K562 (cell line): ENCODE data around the gene ZEB2. TPM values are rescaled to one million over a fixed set of nuclear protein-coding genes. Genes with fewer than 3 reads are reported as not detected.

Experiments used
- ATAC-seq: fragments of 200-7000 bp; cut with Tn5 transposase; 3 replicates; pipeline ENCODE4 v1.9.1; 2020; ENCODE audit warnings: moderate library complexity
- BruUV-seq: library from RNA; stranded (reverse); fragments of 400-500 nt; replicated peaks from 2 replicates; lab custom pipeline; 2021; lab: Mats Ljungman, UMichigan
- CTCF ChIA-PET: fragments of 300-600 bp; formaldehyde crosslinking; extraction: SDS; loops from one replicate; lab custom pipeline; 2021; ENCODE audit warnings: low intra/inter-chr PET ratio; lab: Yijun Ruan, JAX
- POLR2A ChIA-PET: fragments of 300-600, 350-650 bp; sonication (Branson Sonifier 250); formaldehyde crosslinking; extraction: SDS; loops from one replicate; lab custom pipeline; 2021; ENCODE audit warnings: antibody characterized with exemption, inconsistent platforms; lab: Yijun Ruan, JAX
- DNase-seq, 4 experiments: peaks; one replicate each; pipeline versions ENCODE4 v3.0.0 to v3.0.0-alpha.2; 2011 to 2018; ENCODE audit warnings: low spot score in 3 of 4, mixed read lengths in 3 of 4; ENCODE audit errors: extremely low read depth in 1 of 4
- FAIRE-seq: peaks from 2 replicates; lab custom pipeline; 2011; peaks lifted over from hg19 to GRCh38; lab: Jason Lieb, UNC
- H2AFZ ChIP-seq: 2 replicates; pipeline ENCODE4 v1.6.0; 2011; ENCODE audit warnings: low read depth, low read length, control low read depth, inconsistent platforms
- H3K27ac ChIP-seq: fragments of 200-600 bp; 3 replicates; pipeline ENCODE4 v1.8.0; 2011; ENCODE audit warnings: low read depth, mild to moderate bottlenecking, control low read depth, inconsistent platforms, low read length, moderate library complexity, mixed read lengths; ENCODE audit errors: extremely low read depth
- H3K27me3 ChIP-seq, 2 experiments: fragments of 300-600 bp in 1 of 2; 2 replicates in 1 of 2; 3 replicates in 1 of 2; pipeline versions ENCODE4 v1.6.0 to v1.8.0; 2011; ENCODE audit warnings: inconsistent platforms in 2 of 2, low read length in 2 of 2, mild to moderate bottlenecking in 1 of 2, mixed read lengths in 1 of 2, moderate library complexity in 1 of 2; ENCODE audit not compliant: control insufficient read depth in 2 of 2, insufficient read depth in 2 of 2
- H3K36me3 ChIP-seq: fragments of 300-600 bp; 3 replicates; pipeline ENCODE4 v1.8.0; 2011; ENCODE audit warnings: mild to moderate bottlenecking, low read length, inconsistent platforms; ENCODE audit not compliant: control insufficient read depth, insufficient read depth
- H3K4me1 ChIP-seq, 2 experiments: fragments of 200-600 bp in 1 of 2; replicated peaks in 1 of 2; 2 replicates in 1 of 2; 3 replicates in 1 of 2; pipeline versions ENCODE4 v1.5.1 to v1.8.0; 2011; ENCODE audit warnings: inconsistent platforms in 2 of 2, low read length in 2 of 2, mild to moderate bottlenecking in 1 of 2, mixed read lengths in 1 of 2, moderate library complexity in 1 of 2; ENCODE audit not compliant: control insufficient read depth in 2 of 2, insufficient read depth in 2 of 2
- H3K4me2 ChIP-seq: 2 replicates; pipeline ENCODE4 v1.6.1; 2011; ENCODE audit warnings: low read length, control low read depth, inconsistent platforms, mixed read lengths; ENCODE audit not compliant: insufficient read depth
- H3K4me3 ChIP-seq: fragments of 200-600 bp; sonication (generic), shearing (Covaris generic); 2 replicates; pipeline ENCODE4 v1.5.1; 2016; ENCODE audit warnings: control low read depth, inconsistent platforms
- H3K79me2 ChIP-seq: fragments of 200-600 bp; 3 replicates; pipeline ENCODE4 v1.8.0; 2011; ENCODE audit warnings: low read length, inconsistent platforms; ENCODE audit not compliant: control insufficient read depth, insufficient read depth
- H3K9ac ChIP-seq, 2 experiments: 2 replicates each; pipeline versions ENCODE4 v1.6.0 to v1.6.1; 2011; ENCODE audit warnings: low read depth in 2 of 2, low read length in 2 of 2, control low read depth in 1 of 2, inconsistent platforms in 1 of 2, mild to moderate bottlenecking in 1 of 2, mixed read lengths in 1 of 2; ENCODE audit not compliant: insufficient read depth in 1 of 2
- H3K9me1 ChIP-seq: one replicate; pipeline ENCODE4 v1.6.0; 2011; ENCODE audit warnings: inconsistent platforms, mild to moderate bottlenecking, low read length, moderate library complexity; ENCODE audit not compliant: control insufficient read depth, insufficient read depth
- H3K9me3 ChIP-seq: replicated peaks from 2 replicates; pipeline ENCODE4 v1.5.1; 2011; ENCODE audit warnings: low read depth, low read length, inconsistent platforms; ENCODE audit not compliant: control insufficient read depth, insufficient read depth
- H4K20me1 ChIP-seq: replicated peaks from 2 replicates; pipeline ENCODE4 v1.6.1; 2011; ENCODE audit warnings: low read length, inconsistent platforms, mixed read lengths; ENCODE audit not compliant: control insufficient read depth, insufficient read depth
- CEBPG ChIP-seq, 3 experiments: fragments of 200-800 bp in 1 of 3; sonication (Bioruptor generic) in 1 of 3; sonication (generic) in 1 of 3; formaldehyde crosslinking in 1 of 3; IDR thresholded peaks in 2 of 3; conservative IDR thresholded peaks in 1 of 3; 2 replicates each; pipeline versions ENCODE4 v1.6.1 to v1.8.0; 2016 to 2022; ENCODE audit warnings: missing compliant biosample characterization in 2 of 3, missing genetic modification characterization in 2 of 3, mild to moderate bottlenecking in 1 of 3, missing genetic modification reagents in 1 of 3
- FOXA3 ChIP-seq, 2 experiments: fragments of 450-650 bp in 1 of 2; sonication (generic) in 1 of 2; formaldehyde crosslinking; IDR thresholded peaks in 1 of 2; conservative IDR thresholded peaks in 1 of 2; 2 replicates each; pipeline versions ENCODE4 v1.4.0 to v1.8.0; 2020 to 2022; ENCODE audit warnings: mild to moderate bottlenecking in 2 of 2, missing genetic modification reagents in 1 of 2
- FOXJ2 ChIP-seq: fragments of 200-800 bp; sonication (Bioruptor generic); IDR thresholded peaks from 2 replicates; pipeline ENCODE4 v1.6.1; 2016; ENCODE audit warnings: missing genetic modification characterization, missing compliant biosample characterization
- NCOR1 ChIP-seq: fragments of 450-650 bp; IDR thresholded peaks from 2 replicates; pipeline ENCODE4 v1.6.1; 2016; ENCODE audit warnings: mild to moderate bottlenecking, moderate library complexity
- NR2C2 ChIP-seq, 2 experiments: fragments of 200-800 bp in 1 of 2; sonication (Bioruptor generic) in 1 of 2; sonication (generic) in 1 of 2; formaldehyde crosslinking in 1 of 2; IDR thresholded peaks; 2 replicates each; pipeline versions ENCODE4 v1.6.1 to v1.8.0; 2016 to 2022; ENCODE audit warnings: mild to moderate bottlenecking in 1 of 2, missing compliant biosample characterization in 1 of 2, missing genetic modification characterization in 1 of 2, missing genetic modification reagents in 1 of 2
- RFX1 ChIP-seq: fragments of 450-650 bp; IDR thresholded peaks from 2 replicates; pipeline ENCODE4 v1.6.1; 2016; ENCODE audit warnings: mild to moderate bottlenecking, moderate library complexity
- SNIP1 ChIP-seq: fragments of 450-650 bp; IDR thresholded peaks from 2 replicates; pipeline ENCODE4 v1.7.1; 2017; ENCODE audit warnings: low read depth, mild to moderate bottlenecking
- TEAD1 ChIP-seq, 2 experiments: fragments of 450-650 bp in 1 of 2; sonication (generic) in 1 of 2; formaldehyde crosslinking; IDR thresholded peaks; 2 replicates each; pipeline versions ENCODE4 v1.4.0 to v1.8.0; 2020 to 2022; ENCODE audit warnings: mild to moderate bottlenecking in 2 of 2, missing genetic modification reagents in 1 of 2
- VEZF1 ChIP-seq: fragments of 200-800 bp; sonication (Bioruptor generic); IDR thresholded peaks from 2 replicates; pipeline ENCODE4 v1.6.1; 2017; ENCODE audit warnings: missing genetic modification characterization, missing compliant biosample characterization
- WGBS: fragments of 100-300 bp; shearing (Covaris generic); methylation state at CpG from one replicate; pipeline ENCODE4 v1.1.6; 2016; ENCODE audit warnings: low coverage, mixed read lengths; ENCODE audit not compliant: insufficient coverage; ENCODE audit errors: missing lambda C conversion rate; 5-methylcytosine and 5-hydroxymethylcytosine counted together
- in situ Hi-C: fragments of 300-500 bp; cut with MboI; formaldehyde crosslinking; loops from 4 replicates; pipeline ENCODE4 v1.15.0; 2018; ENCODE audit warnings: inconsistent platforms, mixed read lengths
- intact Hi-C: fragments of 100-400 bp; cut with micrococcal nuclease; formaldehyde crosslinking; loops from 2 replicates; pipeline ENCODE4 v1.14.2; 2022
- polyA plus RNA-seq, 8 experiments: library from polyadenylated mRNA; depleted of rRNA in 4 of 8; stranded (reverse) in 5 of 8; unstranded in 3 of 8; fragments of >200 nt; fragmentation: Nextera tagmentation in 2 of 8; fragmentation: Illumina TruSeq in 1 of 8; extraction: Ambion mirVana in 2 of 8; extraction: Trizol in 1 of 8; gene quantifications; 2 replicates each; pipeline versions ENCODE4 v1.2.1 to v1.2.3, GENCODE V29; 2011 to 2014; ENCODE audit warnings: inconsistent platforms in 1 of 8, missing spikeins in 1 of 8
- total RNA-seq, 7 experiments: library from RNA; depleted of rRNA in 6 of 7; stranded (reverse); fragments of >200 nt in 6 of 7; fragmentation: Illumina TruSeq in 2 of 7; extraction: Trizol in 2 of 7; gene quantifications; 2 replicates each; pipeline versions ENCODE4 v1.2.1 to v1.2.3, GENCODE V29; 2011 to 2021; ENCODE audit warnings: low replicate concordance in 1 of 7

ZEB2 gene
- total and polyA plus RNA-seq, 9 of the 15 experiments (the other 6 are each of a cell fraction or from before 2014, with no cell fraction given), result 15.1 to 113 (median 72.3) TPM

GRCh38 chr2:144511226-144511810, 8.6 kb downstream of the ZEB2 start:
- peak overlapping the region; percentile 8; the same call in 1 of the 2 replicates for H3K4me3 ChIP-seq
- in situ Hi-C loops, result no loop called here
- H3K27ac ChIP-seq, result peak overlapping the region; percentile 60; the same call in 2 of the 3 replicates
- FAIRE-seq (no peak), DNase-seq (no peak), ATAC-seq (no peak)
- H3K9me1 ChIP-seq, result no peaks in the 10 kb centered on the region
- no peak for TF ChIP-seq NR2C2 (CRISPR knock-in tag; IDR thresholded peaks at IDR 0.05)
- 0 out of 2 replicates have a peak, but pooled peaks have one; percentile 9 for TF ChIP-seq NR2C2 (tag; IDR thresholded peaks at IDR 0.05)
- 0 out of 4 replicates have a peak, but pooled peaks of 1 of the 2 experiments have one; percentile 18 for TF ChIP-seq FOXA3 (CRISPR knock-in tag; conservative IDR thresholded peaks at IDR 0.05 in 1 of 2, IDR thresholded peaks at IDR 0.05 in 1 of 2)
- TF ChIP-seq SNIP1, result no peak
- TF ChIP-seq RFX1, result peak; percentile 51
- TF ChIP-seq FOXJ2 (tag), result peak; percentile 88; the same call in 1 of the 2 replicates
- TF ChIP-seq CEBPG (CRISPR knock-in tag; IDR thresholded peaks at IDR 0.05), result no peak
- 0 out of 4 replicates have a peak, but pooled peaks of 1 of the 2 experiments have one; percentile 16 for TF ChIP-seq CEBPG (tag; conservative IDR thresholded peaks at IDR 0.05 in 1 of 2, IDR thresholded peaks at IDR 0.05 in 1 of 2)
- peak; percentile 7; the same call in 1 of the 2 replicates for TF ChIP-seq NCOR1
- no peak for TF ChIP-seq TEAD1 (CRISPR knock-in tag; IDR thresholded peaks at IDR 0.05)
- no peak for TF ChIP-seq VEZF1 (CRISPR knock-in tag)
- BruUV-seq, result no TSS peak
- CTCF ChIA-PET, result no interaction called here
- peaks cover 38% of the 10 kb centered on the region for H4K20me1 ChIP-seq
- peaks cover 91% of the 10 kb centered on the region for H3K36me3 ChIP-seq
- H3K79me2 ChIP-seq, result peaks cover 100% of the 10 kb centered on the region
- H3K9me3 ChIP-seq, result no peaks in the 10 kb centered on the region
- WGBS, result 13% methylated on average over 3 of the region's 3 CpGs
- intact Hi-C loops, result no loop called here
- no peaks in the 10 kb centered on the region for H3K27me3 ChIP-seq
- H3K4me2 ChIP-seq, result peak overlapping the region; percentile 75
- peak overlapping the region in 1 of 2 experiments; percentile 50; a peak in 2 of 4 replicates for H3K9ac ChIP-seq
- H2AFZ ChIP-seq, result no peak overlapping the region
- POLR2A ChIA-PET, result interaction anchor here (0.6 to 4.8 kb wide), 11 partner anchors 7 to 456 kb away, joined by 3 to 21 read pairs (median 4); partner anchors contain the start of gene ZEB2
- H3K4me1 ChIP-seq, result peaks cover 33 to 79% of the 10 kb centered on the region in 2 experiments
